Right atrium auricular region (tissue), 2 donors: ENCODE results near the gene ZFAND3. TPM values are rescaled to one million over a fixed set of nuclear protein-coding genes. Genes with fewer than 3 reads are reported as not detected.
"Not testable (repeated sequence)": the region's sequence is repeated elsewhere in the genome, so short reads cannot be mapped to it uniquely, and the experiment has no call there.

ENCODE experiments used
- DNase-seq: peaks from one replicate; pipeline ENCODE4 v3.0.0-alpha.2; 2019; ENCODE audit warnings: low spot score
- H3K27ac ChIP-seq, 2 donors: fragments of 200-600 bp; sonication (generic); 1 replicate in 1 of 2; 2 replicates in 1 of 2; pipeline ENCODE4 v1.5.1; 2016 to 2019
- H3K27me3 ChIP-seq, 2 donors: fragments of 200-600 bp; sonication (generic); one replicate each; pipeline versions ENCODE4 v1.5.1 to v1.6.0; 2017 to 2019
- H3K36me3 ChIP-seq: fragments of 200-600 bp; sonication (generic); one replicate; pipeline ENCODE4 v1.5.1; 2016
- H3K4me1 ChIP-seq, 2 donors: fragments of 200-600 bp; sonication (generic); one replicate each; pipeline versions ENCODE4 v1.5.1 to v1.6.0; 2017 to 2019
- H3K4me3 ChIP-seq, 2 donors: fragments of 200-600 bp; sonication (generic); 1 replicate in 1 of 2; 2 replicates in 1 of 2; pipeline ENCODE4 v1.5.1; 2017 to 2019; ENCODE audit warnings: mild to moderate bottlenecking in 1 of 2, moderate library complexity in 1 of 2
- H3K9me3 ChIP-seq, 2 donors: fragments of 200-600 bp; sonication (generic); one replicate each; pipeline ENCODE4 v1.5.1; 2019
- total RNA-seq, 2 donors: library from RNA; depleted of rRNA; stranded (reverse); fragments of >200 nt; gene quantifications; one replicate each; pipeline ENCODE4 v1.1.0, GENCODE V29; 2016
- TF ChIP-seq, protein P1 (sequence below), 2 donors: fragments of 200-600 bp; sonication (generic); IDR thresholded peaks; one replicate each; pipeline ENCODE4 v1.5.1; 2019; ENCODE audit warnings: antibody characterized with exemption in 2 of 2

ZFAND3 gene
- total RNA-seq, 2 donors from 2014 or later, result 36.7 to 40.0 TPM

GRCh38 chr6:38045701-38046305 is 226.3 kb downstream of the ZFAND3 start:
- Histone ChIP-seq H3K27me3 (no peaks in the 10 kb centered on the region), H3K27ac (no peak overlapping the region), H3K36me3 (no peaks in the 10 kb centered on the region), H3K4me1 (no peaks in the 10 kb centered on the region), H3K4me3 (no peak overlapping the region), H3K9me3 (no peaks in the 10 kb centered on the region)
- no peak for DNase-seq
- TF ChIP-seq, protein P1, sequence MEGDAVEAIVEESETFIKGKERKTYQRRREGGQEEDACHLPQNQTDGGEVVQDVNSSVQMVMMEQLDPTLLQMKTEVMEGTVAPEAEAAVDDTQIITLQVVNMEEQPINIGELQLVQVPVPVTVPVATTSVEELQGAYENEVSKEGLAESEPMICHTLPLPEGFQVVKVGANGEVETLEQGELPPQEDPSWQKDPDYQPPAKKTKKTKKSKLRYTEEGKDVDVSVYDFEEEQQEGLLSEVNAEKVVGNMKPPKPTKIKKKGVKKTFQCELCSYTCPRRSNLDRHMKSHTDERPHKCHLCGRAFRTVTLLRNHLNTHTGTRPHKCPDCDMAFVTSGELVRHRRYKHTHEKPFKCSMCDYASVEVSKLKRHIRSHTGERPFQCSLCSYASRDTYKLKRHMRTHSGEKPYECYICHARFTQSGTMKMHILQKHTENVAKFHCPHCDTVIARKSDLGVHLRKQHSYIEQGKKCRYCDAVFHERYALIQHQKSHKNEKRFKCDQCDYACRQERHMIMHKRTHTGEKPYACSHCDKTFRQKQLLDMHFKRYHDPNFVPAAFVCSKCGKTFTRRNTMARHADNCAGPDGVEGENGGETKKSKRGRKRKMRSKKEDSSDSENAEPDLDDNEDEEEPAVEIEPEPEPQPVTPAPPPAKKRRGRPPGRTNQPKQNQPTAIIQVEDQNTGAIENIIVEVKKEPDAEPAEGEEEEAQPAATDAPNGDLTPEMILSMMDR (IDR thresholded peaks at IDR 0.05), result no peak

- no peak overlapping the region for H3K4me3 ChIP-seq
- no peaks in the 10 kb centered on the region for H3K4me1 ChIP-seq
- no peaks in the 10 kb centered on the region for H3K9me3 ChIP-seq
- no peak for DNase-seq
- no peaks in the 10 kb centered on the region for H3K27me3 ChIP-seq
- H3K36me3 ChIP-seq, result no peaks in the 10 kb centered on the region
- TF ChIP-seq, protein P1 (IDR thresholded peaks at IDR 0.05), result no peak
- H3K27ac ChIP-seq, result no peak overlapping the region
These were observed 228.0 kb downstream of the ZFAND3 start for GRCh38 chr6:38047562-38047961.

DNA sequence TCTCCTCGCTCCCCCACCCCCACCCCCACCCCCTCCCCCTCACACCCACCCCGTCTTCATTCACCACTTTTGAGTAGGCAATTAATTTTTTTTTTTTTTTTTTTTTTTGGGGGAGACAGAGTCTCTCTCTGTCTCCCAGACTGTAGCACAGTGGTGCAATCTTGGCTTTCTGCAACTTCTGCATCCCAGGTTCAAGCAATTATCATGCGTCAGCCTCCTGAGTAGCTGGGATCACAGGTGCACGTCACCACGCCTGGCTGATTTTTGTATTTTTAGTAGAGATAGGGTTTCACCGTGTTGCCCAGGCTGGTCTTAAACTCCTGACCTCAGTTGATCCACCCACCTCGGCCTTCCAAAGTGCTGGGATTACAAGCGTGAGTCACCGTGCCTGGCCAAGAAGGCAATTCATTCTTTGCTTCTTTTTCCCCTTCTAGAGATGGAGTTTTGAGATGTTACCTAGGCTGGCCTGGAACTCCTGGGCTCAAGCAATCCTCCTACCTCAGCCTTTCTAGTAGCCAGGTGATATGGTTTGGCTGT is 230.4 kb downstream of the ZFAND3 start:
- not testable (repeated sequence) for H3K27ac ChIP-seq, H3K36me3 ChIP-seq, H3K4me3 ChIP-seq, DNase-seq, H3K9me3 ChIP-seq, H3K4me1 ChIP-seq, H3K27me3 ChIP-seq

DNA sequence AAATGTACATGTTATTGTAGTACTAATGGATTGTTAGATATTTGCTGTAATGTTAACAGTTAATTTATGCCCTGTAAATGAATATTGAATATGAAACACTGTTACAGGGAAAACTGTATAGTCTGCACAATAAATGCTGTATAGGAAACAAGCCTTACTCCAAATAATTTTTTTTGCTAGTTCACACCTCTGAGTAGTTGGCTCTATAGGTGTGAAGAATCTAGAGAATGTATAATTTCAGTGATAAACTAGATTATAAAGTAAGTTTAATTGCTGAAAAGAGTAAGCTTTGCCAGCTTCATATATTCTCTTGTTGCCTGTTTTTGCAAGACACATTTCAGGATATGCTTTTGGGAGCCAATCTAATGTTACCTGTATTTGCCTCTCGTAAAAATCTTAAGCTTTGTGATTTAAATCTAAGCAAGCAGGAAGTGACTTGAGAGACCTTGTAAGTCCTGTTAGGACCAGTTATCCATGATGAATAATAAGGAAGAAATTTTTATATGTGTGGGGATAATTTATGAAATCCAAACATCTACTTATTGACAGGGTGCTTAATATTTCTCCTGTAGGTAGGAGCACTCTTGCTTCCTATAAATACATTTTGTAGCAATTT is 232.4 kb downstream of the ZFAND3 start:
- Histone ChIP-seq H3K9me3 (no peaks in the 10 kb centered on the region), H3K36me3 (no peaks in the 10 kb centered on the region), H3K27me3 (no peaks in the 10 kb centered on the region), H3K27ac (no peak overlapping the region), H3K4me3 (no peak overlapping the region), H3K4me1 (peaks cover 0 to 8% of the 10 kb centered on the region in 2 donors)
- TF ChIP-seq, protein P1 (IDR thresholded peaks at IDR 0.05), result no peak
- no peak for DNase-seq

- TF ChIP-seq, protein P1 (IDR thresholded peaks at IDR 0.05), result no peak
- Histone ChIP-seq H3K27me3 (no peaks in the 10 kb centered on the region), H3K27ac (no peak overlapping the region), H3K9me3 (no peaks in the 10 kb centered on the region), H3K4me3 (no peak overlapping the region), H3K36me3 (no peaks in the 10 kb centered on the region), H3K4me1 (peaks cover 0 to 8% of the 10 kb centered on the region in 2 donors)
- DNase-seq, result no peak
These were observed 235.1 kb downstream of the ZFAND3 start for GRCh38 chr6:38054527-38055202.

DNA sequence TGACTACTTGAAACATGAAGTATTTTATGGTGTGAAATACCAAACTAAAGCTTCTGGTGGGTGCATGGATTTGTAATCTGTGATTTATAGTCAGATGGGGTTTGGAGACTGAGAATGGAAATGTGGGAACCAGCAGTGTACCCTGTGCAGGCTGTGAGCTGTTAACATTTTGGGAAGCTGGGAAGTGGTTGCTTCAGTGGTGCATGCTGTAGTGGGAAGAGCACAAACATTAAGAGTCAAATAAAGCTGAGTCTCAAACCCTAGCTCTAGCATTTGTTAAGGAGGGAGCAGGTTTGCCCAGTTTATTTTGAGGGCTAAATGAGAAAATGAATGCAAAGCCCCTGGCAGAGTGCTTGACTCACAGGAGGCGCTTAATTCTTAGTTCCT is 235.7 kb downstream of the ZFAND3 start:
- Histone ChIP-seq H3K36me3 (no peaks in the 10 kb centered on the region), H3K27me3 (no peaks in the 10 kb centered on the region), H3K4me1 (peaks cover 0 to 8% of the 10 kb centered on the region in 2 donors), H3K9me3 (no peaks in the 10 kb centered on the region), H3K4me3 (no peak overlapping the region), H3K27ac (no peak overlapping the region)
- DNase-seq, result no peak
- TF ChIP-seq, protein P1 (IDR thresholded peaks at IDR 0.05), result no peak
